Liver (tissue), 9 donors: ENCODE measurements around the gene PAOX. TPM values are rescaled to one million over a fixed set of nuclear protein-coding genes. Genes with fewer than 3 reads are reported as not detected.
"Not testable (repeated sequence)": the region's sequence is repeated elsewhere in the genome, so short reads cannot be mapped to it uniquely, and the experiment has no call there.

Experiments used
- DNase-seq: peaks from one replicate; pipeline ENCODE4 v3.0.0-alpha.2; 2017; ENCODE audit warnings: low spot score
- H3K27ac ChIP-seq, 2 donors: one replicate each; pipeline ENCODE4 v1.7.0; 2013; ENCODE audit warnings: inconsistent platforms in 2 of 2, low read length in 2 of 2, control low read depth in 1 of 2, low read depth in 1 of 2, mild to moderate bottlenecking in 1 of 2
- H3K27me3 ChIP-seq, 4 donors: one replicate each; pipeline versions ENCODE4 v1.6.1 to v1.7.0; 2013; ENCODE audit warnings: low read length in 3 of 4, inconsistent platforms in 1 of 4, mild to moderate bottlenecking in 1 of 4, moderate library complexity in 1 of 4; ENCODE audit not compliant: control insufficient read depth in 4 of 4, insufficient read depth in 4 of 4
- H3K36me3 ChIP-seq, 4 donors: one replicate each; pipeline versions ENCODE4 v1.6.1 to v1.7.0; 2013; ENCODE audit warnings: low read length in 3 of 4, mild to moderate bottlenecking in 3 of 4, low read depth in 1 of 4, moderate library complexity in 1 of 4; ENCODE audit not compliant: control insufficient read depth in 4 of 4, insufficient read depth in 3 of 4
- H3K4me1 ChIP-seq, 4 donors: one replicate each; pipeline versions ENCODE4 v1.6.1 to v1.7.0; 2013; ENCODE audit warnings: low read length in 3 of 4, mild to moderate bottlenecking in 3 of 4, moderate library complexity in 1 of 4; ENCODE audit not compliant: control insufficient read depth in 4 of 4, insufficient read depth in 4 of 4
- H3K4me3 ChIP-seq, 3 donors: one replicate each; pipeline versions ENCODE4 v1.6.1 to v1.7.0; 2013; ENCODE audit warnings: low read length in 3 of 3, control low read depth in 1 of 3, low read depth in 1 of 3, mild to moderate bottlenecking in 1 of 3
- H3K9ac ChIP-seq, 2 donors: one replicate each; pipeline ENCODE4 v1.7.0; 2013; ENCODE audit warnings: low read length in 2 of 2, mild to moderate bottlenecking in 2 of 2, moderate library complexity in 2 of 2, control low read depth in 1 of 2, low read depth in 1 of 2
- H3K9me3 ChIP-seq, 4 donors: one replicate each; pipeline versions ENCODE4 v1.6.1 to v1.7.0; 2013; ENCODE audit warnings: low read length in 3 of 4; ENCODE audit not compliant: control insufficient read depth in 4 of 4
- EGR1 ChIP-seq, 2 donors: IDR thresholded peaks; 2 replicates each; pipeline ENCODE4 v1.6.1; 2016 to 2018; ENCODE audit warnings: antibody characterized with exemption in 2 of 2, low read depth in 2 of 2
- FOXA1 ChIP-seq: IDR thresholded peaks from 2 replicates; pipeline ENCODE4 v1.6.1; 2016; ENCODE audit warnings: antibody characterized with exemption
- FOXA2 ChIP-seq: IDR thresholded peaks from 2 replicates; pipeline ENCODE4 v1.6.1; 2016; ENCODE audit warnings: antibody characterized with exemption
- GABPA ChIP-seq, 2 donors: IDR thresholded peaks in 1 of 2; conservative IDR thresholded peaks in 1 of 2; 2 replicates each; pipeline ENCODE4 v1.6.1; 2016; ENCODE audit warnings: antibody characterized with exemption in 2 of 2, mild to moderate bottlenecking in 1 of 2, moderate library complexity in 1 of 2
- HNF4A ChIP-seq, 2 donors: conservative IDR thresholded peaks; 2 replicates each; pipeline ENCODE4 v1.6.1; 2016; ENCODE audit warnings: antibody characterized with exemption in 2 of 2, mild to moderate bottlenecking in 2 of 2
- HNF4G ChIP-seq: IDR thresholded peaks from 2 replicates; pipeline ENCODE4 v1.6.1; 2016; ENCODE audit warnings: antibody characterized with exemption
- JUND ChIP-seq, 2 donors: IDR thresholded peaks; 2 replicates each; pipeline ENCODE4 v1.6.1; 2016; ENCODE audit warnings: antibody characterized with exemption in 2 of 2
- NR2F2 ChIP-seq: IDR thresholded peaks from 2 replicates; pipeline ENCODE4 v1.6.1; 2016; ENCODE audit warnings: antibody characterized with exemption
- RAD21 ChIP-seq, 2 donors: IDR thresholded peaks; 2 replicates each; pipeline ENCODE4 v1.6.1; 2016; ENCODE audit warnings: antibody characterized with exemption in 2 of 2, mild to moderate bottlenecking in 2 of 2
- RXRA ChIP-seq, 2 donors: IDR thresholded peaks; 2 replicates each; pipeline ENCODE4 v1.6.1; 2017 to 2018; ENCODE audit warnings: antibody characterized with exemption in 2 of 2, mild to moderate bottlenecking in 1 of 2
- SP1 ChIP-seq: IDR thresholded peaks from 2 replicates; pipeline ENCODE4 v1.6.1; 2018; ENCODE audit warnings: antibody characterized with exemption, mild to moderate bottlenecking
- TAF1 ChIP-seq: conservative IDR thresholded peaks from 2 replicates; pipeline ENCODE4 v1.6.1; 2016; ENCODE audit warnings: antibody characterized with exemption, mild to moderate bottlenecking
- YY1 ChIP-seq: IDR thresholded peaks from 2 replicates; pipeline ENCODE4 v1.6.1; 2016; ENCODE audit warnings: antibody characterized with exemption, mild to moderate bottlenecking
- WGBS: extraction: QIAGEN DNeasy Blood & Tissue Kit; methylation state at CpG from one replicate; pipeline ENCODE4 v1.1.7; 2013; 5-methylcytosine and 5-hydroxymethylcytosine counted together
- polyA plus RNA-seq, 2 donors: library from polyadenylated mRNA; stranded (reverse) in 1 of 2; unstranded in 1 of 2; fragments of 200-250 nt in 1 of 2; fragments of >200 nt in 1 of 2; fragmentation: Nextera tagmentation in 1 of 2; extraction: Ambion mirVana in 1 of 2; gene quantifications; one replicate each; pipeline versions ENCODE4 v1.2.1 to v1.2.3, GENCODE V29; 2013 to 2015
- total RNA-seq, 2 donors: library from RNA; depleted of rRNA; stranded (reverse); fragments of >200 nt; gene quantifications; one replicate each; pipeline ENCODE4 v1.2.3, GENCODE V29; 2014
- TF ChIP-seq, protein P1 (sequence below): IDR thresholded peaks from 2 replicates; pipeline ENCODE4 v1.6.1; 2016; ENCODE audit warnings: antibody characterized with exemption
- TF ChIP-seq, protein P2 (sequence below): IDR thresholded peaks from 2 replicates; pipeline ENCODE4 v1.6.1; 2016; ENCODE audit warnings: antibody characterized with exemption
- TF ChIP-seq, protein P3 (sequence below): fragments of 150-350 bp; IDR thresholded peaks from 2 replicates; pipeline ENCODE4 v1.5.1; 2017; ENCODE audit warnings: improper control_type of control experiment, low read depth, low read length; ENCODE audit not compliant: missing input control
- TF ChIP-seq, protein P4 (sequence below): IDR thresholded peaks from 2 replicates; pipeline ENCODE4 v1.6.1; 2016; ENCODE audit warnings: antibody characterized with exemption, mild to moderate bottlenecking
- TF ChIP-seq, protein P5 (sequence below): IDR thresholded peaks from 2 replicates; pipeline ENCODE4 v1.6.1; 2016; ENCODE audit warnings: antibody characterized with exemption
- donor health status: healthy.
- donor health status: healthy.
- donor health status: healthy.
- donor health status: healthy.
- donor health status: healthy.

PAOX gene
- total and polyA plus RNA-seq, 4 donors = 4.8 to 17.8 (median 13.3) TPM

DNA sequence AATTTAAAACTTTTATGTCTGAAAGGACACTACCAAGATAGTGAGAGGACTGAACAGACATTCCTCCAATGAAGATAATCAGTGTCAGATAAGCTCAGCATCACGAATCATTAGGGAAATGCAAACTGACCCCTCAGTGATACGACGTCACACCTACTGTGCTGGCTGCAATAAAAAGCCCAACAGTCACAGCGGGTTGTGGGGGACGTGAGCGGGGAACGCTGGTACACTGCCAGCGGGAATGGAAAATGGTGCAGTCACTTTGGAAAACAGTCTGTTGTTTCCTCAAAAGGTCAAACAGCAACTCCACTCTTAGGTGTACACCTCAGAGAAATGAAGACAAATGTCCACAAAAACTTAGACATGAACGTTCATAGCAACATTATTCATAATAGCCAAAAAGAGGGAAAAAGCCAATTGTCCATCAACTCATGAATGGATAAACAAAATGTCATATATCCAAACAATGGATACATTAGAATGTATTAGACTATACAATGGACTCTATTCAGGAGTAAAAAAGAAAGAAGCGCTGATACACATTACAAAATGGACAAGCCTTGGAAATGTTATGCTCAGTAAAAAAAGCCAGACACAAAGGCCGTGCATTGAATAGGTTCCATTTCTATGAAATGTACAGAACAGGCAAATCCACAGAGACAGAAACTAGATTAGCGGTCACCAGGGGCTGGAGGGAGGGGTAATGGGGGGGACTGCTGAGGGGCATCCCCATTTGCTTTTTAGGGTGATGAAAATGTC, 3.5 kb upstream of the PAOX start:
- WGBS = 90% methylated on average over 12 of the region's 12 CpGs
- Histone ChIP-seq H3K27ac (no peak overlapping the region), H3K4me3 (no peak overlapping the region), H3K9ac (no peak overlapping the region), H3K27me3 (no peaks in the 10 kb centered on the region), H3K9me3 (no peaks in the 10 kb centered on the region), H3K4me1 (peaks cover 21 to 66% (median 40%) of the 10 kb centered on the region in 4 donors), H3K36me3 (peaks cover 0 to 2% (median 2%) of the 10 kb centered on the region in 4 donors)
- DNase-seq = no peak
- TF ChIP-seq, protein P1, sequence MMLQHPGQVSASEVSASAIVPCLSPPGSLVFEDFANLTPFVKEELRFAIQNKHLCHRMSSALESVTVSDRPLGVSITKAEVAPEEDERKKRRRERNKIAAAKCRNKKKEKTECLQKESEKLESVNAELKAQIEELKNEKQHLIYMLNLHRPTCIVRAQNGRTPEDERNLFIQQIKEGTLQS = no peak
- TF ChIP-seq FOXA1 (no peak), YY1 (no peak), SP1 (no peak), JUND (IDR thresholded peaks at IDR 0.05) (no peak), EGR1 (IDR thresholded peaks at IDR 0.05; ENCODE audit: low read depth in 2 of 2) (no peak), HNF4A (conservative IDR thresholded peaks at IDR 0.05) (no peak), RAD21 (IDR thresholded peaks at IDR 0.05) (no peak), HNF4G (no peak), RXRA (IDR thresholded peaks at IDR 0.05) (no peak), GABPA (IDR thresholded peaks at IDR 0.05 in 1 of 2, conservative IDR thresholded peaks at IDR 0.05 in 1 of 2) (no peak), FOXA2 (no peak), NR2F2 (no peak), TAF1 (no peak)
- TF ChIP-seq, protein P2, sequence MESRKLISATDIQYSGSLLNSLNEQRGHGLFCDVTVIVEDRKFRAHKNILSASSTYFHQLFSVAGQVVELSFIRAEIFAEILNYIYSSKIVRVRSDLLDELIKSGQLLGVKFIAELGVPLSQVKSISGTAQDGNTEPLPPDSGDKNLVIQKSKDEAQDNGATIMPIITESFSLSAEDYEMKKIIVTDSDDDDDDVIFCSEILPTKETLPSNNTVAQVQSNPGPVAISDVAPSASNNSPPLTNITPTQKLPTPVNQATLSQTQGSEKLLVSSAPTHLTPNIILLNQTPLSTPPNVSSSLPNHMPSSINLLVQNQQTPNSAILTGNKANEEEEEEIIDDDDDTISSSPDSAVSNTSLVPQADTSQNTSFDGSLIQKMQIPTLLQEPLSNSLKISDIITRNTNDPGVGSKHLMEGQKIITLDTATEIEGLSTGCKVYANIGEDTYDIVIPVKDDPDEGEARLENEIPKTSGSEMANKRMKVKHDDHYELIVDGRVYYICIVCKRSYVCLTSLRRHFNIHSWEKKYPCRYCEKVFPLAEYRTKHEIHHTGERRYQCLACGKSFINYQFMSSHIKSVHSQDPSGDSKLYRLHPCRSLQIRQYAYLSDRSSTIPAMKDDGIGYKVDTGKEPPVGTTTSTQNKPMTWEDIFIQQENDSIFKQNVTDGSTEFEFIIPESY = no peak
- TF ChIP-seq, protein P3, sequence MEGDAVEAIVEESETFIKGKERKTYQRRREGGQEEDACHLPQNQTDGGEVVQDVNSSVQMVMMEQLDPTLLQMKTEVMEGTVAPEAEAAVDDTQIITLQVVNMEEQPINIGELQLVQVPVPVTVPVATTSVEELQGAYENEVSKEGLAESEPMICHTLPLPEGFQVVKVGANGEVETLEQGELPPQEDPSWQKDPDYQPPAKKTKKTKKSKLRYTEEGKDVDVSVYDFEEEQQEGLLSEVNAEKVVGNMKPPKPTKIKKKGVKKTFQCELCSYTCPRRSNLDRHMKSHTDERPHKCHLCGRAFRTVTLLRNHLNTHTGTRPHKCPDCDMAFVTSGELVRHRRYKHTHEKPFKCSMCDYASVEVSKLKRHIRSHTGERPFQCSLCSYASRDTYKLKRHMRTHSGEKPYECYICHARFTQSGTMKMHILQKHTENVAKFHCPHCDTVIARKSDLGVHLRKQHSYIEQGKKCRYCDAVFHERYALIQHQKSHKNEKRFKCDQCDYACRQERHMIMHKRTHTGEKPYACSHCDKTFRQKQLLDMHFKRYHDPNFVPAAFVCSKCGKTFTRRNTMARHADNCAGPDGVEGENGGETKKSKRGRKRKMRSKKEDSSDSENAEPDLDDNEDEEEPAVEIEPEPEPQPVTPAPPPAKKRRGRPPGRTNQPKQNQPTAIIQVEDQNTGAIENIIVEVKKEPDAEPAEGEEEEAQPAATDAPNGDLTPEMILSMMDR = no peak
- TF ChIP-seq, protein P4, sequence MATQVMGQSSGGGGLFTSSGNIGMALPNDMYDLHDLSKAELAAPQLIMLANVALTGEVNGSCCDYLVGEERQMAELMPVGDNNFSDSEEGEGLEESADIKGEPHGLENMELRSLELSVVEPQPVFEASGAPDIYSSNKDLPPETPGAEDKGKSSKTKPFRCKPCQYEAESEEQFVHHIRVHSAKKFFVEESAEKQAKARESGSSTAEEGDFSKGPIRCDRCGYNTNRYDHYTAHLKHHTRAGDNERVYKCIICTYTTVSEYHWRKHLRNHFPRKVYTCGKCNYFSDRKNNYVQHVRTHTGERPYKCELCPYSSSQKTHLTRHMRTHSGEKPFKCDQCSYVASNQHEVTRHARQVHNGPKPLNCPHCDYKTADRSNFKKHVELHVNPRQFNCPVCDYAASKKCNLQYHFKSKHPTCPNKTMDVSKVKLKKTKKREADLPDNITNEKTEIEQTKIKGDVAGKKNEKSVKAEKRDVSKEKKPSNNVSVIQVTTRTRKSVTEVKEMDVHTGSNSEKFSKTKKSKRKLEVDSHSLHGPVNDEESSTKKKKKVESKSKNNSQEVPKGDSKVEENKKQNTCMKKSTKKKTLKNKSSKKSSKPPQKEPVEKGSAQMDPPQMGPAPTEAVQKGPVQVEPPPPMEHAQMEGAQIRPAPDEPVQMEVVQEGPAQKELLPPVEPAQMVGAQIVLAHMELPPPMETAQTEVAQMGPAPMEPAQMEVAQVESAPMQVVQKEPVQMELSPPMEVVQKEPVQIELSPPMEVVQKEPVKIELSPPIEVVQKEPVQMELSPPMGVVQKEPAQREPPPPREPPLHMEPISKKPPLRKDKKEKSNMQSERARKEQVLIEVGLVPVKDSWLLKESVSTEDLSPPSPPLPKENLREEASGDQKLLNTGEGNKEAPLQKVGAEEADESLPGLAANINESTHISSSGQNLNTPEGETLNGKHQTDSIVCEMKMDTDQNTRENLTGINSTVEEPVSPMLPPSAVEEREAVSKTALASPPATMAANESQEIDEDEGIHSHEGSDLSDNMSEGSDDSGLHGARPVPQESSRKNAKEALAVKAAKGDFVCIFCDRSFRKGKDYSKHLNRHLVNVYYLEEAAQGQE = no peak
- TF ChIP-seq, protein P5, sequence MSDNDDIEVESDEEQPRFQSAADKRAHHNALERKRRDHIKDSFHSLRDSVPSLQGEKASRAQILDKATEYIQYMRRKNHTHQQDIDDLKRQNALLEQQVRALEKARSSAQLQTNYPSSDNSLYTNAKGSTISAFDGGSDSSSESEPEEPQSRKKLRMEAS = no peak

DNA sequence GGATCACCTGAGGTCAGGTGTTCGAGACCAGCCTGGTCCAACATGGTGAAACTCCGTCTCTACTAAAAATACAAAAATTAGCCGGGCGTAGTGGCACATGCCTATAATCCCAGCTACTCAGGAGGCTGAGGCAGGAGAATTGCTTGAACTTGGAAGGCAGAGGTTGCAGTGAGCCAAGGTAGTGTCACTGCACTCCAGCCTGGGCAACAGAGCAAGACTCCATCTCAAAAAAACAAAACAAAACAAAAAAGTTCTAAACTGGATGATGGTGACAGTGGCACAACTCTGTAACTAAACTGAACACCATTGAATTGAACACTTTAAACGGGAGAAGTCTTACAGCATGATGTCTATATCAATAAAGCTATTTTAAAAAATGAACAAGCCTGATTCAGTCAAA, 2.9 kb upstream of the PAOX start:
- peak overlapping the region in 1 of 2 donors; percentile 28 for H3K27ac ChIP-seq
- not testable (repeated sequence) for H3K9me3 ChIP-seq, H3K4me3 ChIP-seq, H3K9ac ChIP-seq, H3K27me3 ChIP-seq, H3K36me3 ChIP-seq, DNase-seq
- peaks cover 20 to 64% (median 38%) of the 10 kb centered on the region in 4 donors for H3K4me1 ChIP-seq
- WGBS = 95% methylated on average over 5 of the region's 5 CpGs
